ENCODE measurements around the gene CDKN1B. TPM values are rescaled to one million over a fixed set of nuclear protein-coding genes. Genes with fewer than 3 reads are reported as not detected.

The CDKN1B gene
- total RNA-seq, 2 experiments from 2014 or later = 26.0 to 26.1 TPM

- no peak for DNase-seq
- peaks cover 6% of the 10 kb centered on the region for H3K36me3 Mint-ChIP-seq
- H3K4me3 Mint-ChIP-seq = no peak overlapping the region
- no peaks in the 10 kb centered on the region for H3K9me3 Mint-ChIP-seq
- peaks cover 33% of the 10 kb centered on the region for H3K4me1 Mint-ChIP-seq
- peaks cover 4% of the 10 kb centered on the region for H3K27me3 Mint-ChIP-seq
- H3K27ac Mint-ChIP-seq = no peak overlapping the region
Measured at GRCh38 chr12:12689647-12690300, 27.4 kb upstream of the CDKN1B start.

GRCh38 chr12:12691549-12691948 is 25.6 kb upstream of the CDKN1B start:
- H3K36me3 Mint-ChIP-seq = peaks cover 14% of the 10 kb centered on the region
- no peak overlapping the region for H3K4me3 Mint-ChIP-seq
- H3K27ac Mint-ChIP-seq = no peak overlapping the region
- no peak for DNase-seq
- peaks cover 43% of the 10 kb centered on the region for H3K4me1 Mint-ChIP-seq
- no peaks in the 10 kb centered on the region for H3K9me3 Mint-ChIP-seq
- H3K27me3 Mint-ChIP-seq = no peaks in the 10 kb centered on the region

DNA sequence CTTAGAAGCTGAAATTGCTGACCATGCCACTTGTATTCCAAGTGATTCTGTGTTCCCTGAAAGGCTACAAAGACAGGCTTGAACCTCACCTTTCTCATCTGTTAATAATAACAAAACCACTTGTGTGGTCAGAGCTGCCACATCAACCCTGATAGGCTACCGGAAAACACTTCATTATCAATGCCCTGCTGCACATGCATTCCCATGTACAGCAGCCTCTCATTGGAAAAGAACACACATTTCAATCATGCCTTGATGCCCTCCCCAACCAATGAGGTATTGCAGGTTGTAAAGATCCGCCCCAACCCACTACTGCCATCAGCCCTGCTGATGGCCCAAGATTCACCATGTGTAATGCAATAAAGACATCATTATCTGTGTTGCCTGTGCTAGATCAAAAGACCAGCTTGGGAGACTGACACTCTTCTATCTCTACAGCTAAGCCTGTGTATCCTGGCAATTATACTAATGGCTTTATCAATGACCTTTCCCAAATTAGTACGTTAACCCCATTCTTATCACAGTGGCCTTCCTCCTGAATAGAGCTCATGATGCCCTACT is 24.0 kb upstream of the CDKN1B start:
- H3K9me3 Mint-ChIP-seq = no peaks in the 10 kb centered on the region
- no peak overlapping the region for H3K4me3 Mint-ChIP-seq
- H3K27me3 Mint-ChIP-seq = no peaks in the 10 kb centered on the region
- DNase-seq = no peak
- H3K4me1 Mint-ChIP-seq = peaks cover 57% of the 10 kb centered on the region
- H3K36me3 Mint-ChIP-seq = peaks cover 14% of the 10 kb centered on the region
- no peak overlapping the region for H3K27ac Mint-ChIP-seq

DNA sequence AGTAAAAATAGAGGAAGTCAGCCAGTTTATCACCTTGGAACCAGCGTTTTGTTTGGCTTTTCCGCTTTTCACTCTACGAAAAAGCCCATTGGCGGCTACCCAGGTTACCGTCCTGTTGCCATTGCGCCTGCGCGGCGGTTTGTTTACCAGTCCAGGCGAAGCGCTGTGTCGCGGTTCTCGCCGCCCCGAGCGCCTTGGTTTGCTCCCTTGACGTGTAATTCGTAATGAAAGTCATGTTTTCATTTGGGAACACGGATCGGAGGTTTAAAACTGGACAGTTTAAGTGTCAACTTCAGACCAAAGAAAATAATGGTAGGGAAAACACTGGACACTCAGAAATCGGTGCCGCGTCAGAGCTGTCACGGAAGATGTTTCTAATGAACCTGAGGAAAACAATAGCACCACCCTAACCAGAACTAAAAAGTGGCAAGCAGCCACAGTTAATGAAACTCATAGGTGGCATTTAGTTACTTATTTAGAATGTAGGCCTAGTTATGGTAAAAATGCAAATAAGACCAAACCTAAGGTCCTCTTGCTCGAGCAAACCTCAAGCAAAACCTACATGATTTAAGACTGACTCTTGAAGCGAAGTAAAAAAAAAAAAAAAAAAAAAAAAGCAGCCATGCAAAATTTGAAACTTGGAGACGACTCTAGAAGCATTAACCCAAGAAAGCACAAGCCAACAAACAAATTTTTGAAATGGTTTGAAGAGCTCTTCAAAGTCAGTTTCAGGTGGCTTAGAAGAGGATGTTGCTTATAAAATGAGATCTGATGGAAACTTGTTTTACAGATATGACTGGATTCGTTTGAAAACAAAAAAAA is 20.4 kb upstream of the CDKN1B start:
- peaks cover 40% of the 10 kb centered on the region for H3K4me1 Mint-ChIP-seq
- peak; percentile 89 for DNase-seq

GRCh38 chr12:12699345-12699744 is 17.8 kb upstream of the CDKN1B start:
- Mint-ChIP-seq H3K4me3 (no peak overlapping the region), H3K36me3 (peaks cover 8% of the 10 kb centered on the region), H3K27me3 (no peaks in the 10 kb centered on the region), H3K27ac (no peak overlapping the region), H3K9me3 (no peaks in the 10 kb centered on the region), H3K4me1 (peaks cover 36% of the 10 kb centered on the region)
- no peak for DNase-seq

More for the DNA sequence above, 20.4 kb upstream of the CDKN1B start:
- Mint-ChIP-seq H3K27ac (peak overlapping the region; percentile 98), H3K9me3 (no peaks in the 10 kb centered on the region), H3K27me3 (no peaks in the 10 kb centered on the region), H3K4me3 (peak overlapping the region; percentile 95), H3K36me3 (peaks cover 8% of the 10 kb centered on the region)

DNA sequence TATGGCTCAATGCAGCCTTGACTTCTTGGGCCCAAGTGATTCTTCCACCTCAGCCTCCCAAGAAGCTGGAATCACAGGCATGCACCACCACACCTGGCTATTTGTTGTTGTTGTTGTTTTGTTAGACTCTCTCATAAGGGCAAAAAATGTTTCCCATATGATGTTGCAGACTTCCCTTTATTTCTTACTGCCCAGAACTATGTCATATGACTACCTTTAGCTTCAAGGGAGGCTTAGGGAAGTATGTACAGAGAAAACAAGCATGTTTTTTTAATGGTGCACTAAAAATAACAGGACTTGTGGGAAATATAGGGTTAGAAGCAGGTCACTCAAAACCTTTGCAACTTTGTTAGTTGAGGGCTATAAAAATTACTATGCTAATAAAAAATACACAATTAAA is 16.9 kb upstream of the CDKN1B start:
- no peak overlapping the region for H3K27ac Mint-ChIP-seq
- no peaks in the 10 kb centered on the region for H3K9me3 Mint-ChIP-seq
- no peak overlapping the region for H3K4me3 Mint-ChIP-seq
- H3K36me3 Mint-ChIP-seq = peaks cover 7% of the 10 kb centered on the region
- no peak for DNase-seq
- peaks cover 39% of the 10 kb centered on the region for H3K4me1 Mint-ChIP-seq
- H3K27me3 Mint-ChIP-seq = no peaks in the 10 kb centered on the region

DNA sequence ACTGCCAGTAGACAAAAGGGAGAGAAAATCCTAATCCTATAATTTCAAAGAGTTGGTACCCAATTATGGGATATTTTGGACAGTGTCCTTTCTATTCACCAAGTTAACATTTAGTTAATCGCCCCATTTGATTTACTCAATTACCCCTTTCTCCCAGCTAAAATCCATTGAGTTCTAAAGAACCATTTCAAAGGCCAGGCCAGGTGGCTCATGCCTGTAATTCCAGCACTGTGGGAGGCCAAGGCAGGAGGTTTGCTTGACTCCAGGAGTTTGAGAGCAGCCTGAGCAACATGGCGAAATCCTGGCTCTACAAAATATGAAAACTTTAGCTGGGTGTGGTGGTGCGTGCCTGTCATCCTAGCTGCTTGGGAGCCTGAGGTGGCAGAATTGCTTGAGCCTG is 15.7 kb upstream of the CDKN1B start:
- H3K4me3 Mint-ChIP-seq = no peak overlapping the region
- no peaks in the 10 kb centered on the region for H3K36me3 Mint-ChIP-seq
- H3K27me3 Mint-ChIP-seq = no peaks in the 10 kb centered on the region
- H3K4me1 Mint-ChIP-seq = peaks cover 32% of the 10 kb centered on the region
- DNase-seq = no peak
- no peaks in the 10 kb centered on the region for H3K9me3 Mint-ChIP-seq
- no peak overlapping the region for H3K27ac Mint-ChIP-seq

DNA sequence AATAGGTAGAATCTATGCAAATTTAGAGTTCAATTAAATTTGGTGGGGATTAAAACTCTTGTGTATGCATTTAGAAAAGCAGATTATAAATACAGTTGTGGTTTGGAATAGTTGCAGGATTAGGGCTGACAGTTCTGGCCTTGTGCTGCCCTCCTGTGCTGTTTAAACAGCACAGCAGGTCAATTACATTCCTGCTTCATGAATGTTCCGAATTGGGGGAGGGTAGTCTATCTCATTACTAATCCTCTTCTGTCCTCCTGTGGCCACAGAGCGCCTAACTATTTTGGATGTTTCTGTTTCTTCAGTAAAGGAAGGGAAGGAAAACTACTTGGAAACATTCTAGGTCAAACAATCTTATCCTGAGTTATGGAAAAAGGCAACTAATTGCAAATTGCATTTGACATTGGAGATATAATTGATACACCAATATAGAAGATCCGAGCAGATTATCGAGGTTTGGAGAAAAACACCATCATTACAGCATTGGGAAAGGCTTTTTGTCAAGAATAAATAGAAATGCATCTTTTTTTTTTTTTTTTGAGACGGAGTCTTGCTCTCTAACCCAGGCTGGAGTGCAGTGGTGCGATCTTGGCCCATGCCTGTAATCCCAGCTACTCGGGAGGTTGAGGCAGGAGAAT is 12.5 kb upstream of the CDKN1B start:
- no peaks in the 10 kb centered on the region for H3K27me3 Mint-ChIP-seq
- no peak overlapping the region for H3K27ac Mint-ChIP-seq
- no peaks in the 10 kb centered on the region for H3K9me3 Mint-ChIP-seq
- H3K36me3 Mint-ChIP-seq = no peaks in the 10 kb centered on the region
- no peak for DNase-seq
- peaks cover 12% of the 10 kb centered on the region for H3K4me1 Mint-ChIP-seq
- no peak overlapping the region for H3K4me3 Mint-ChIP-seq

GRCh38 chr12:12705838-12706520 is 11.2 kb upstream of the CDKN1B start:
- Mint-ChIP-seq H3K9me3 (no peaks in the 10 kb centered on the region), H3K27ac (no peak overlapping the region), H3K4me3 (no peak overlapping the region), H3K4me1 (peaks cover 12% of the 10 kb centered on the region), H3K36me3 (no peaks in the 10 kb centered on the region), H3K27me3 (no peaks in the 10 kb centered on the region)
- DNase-seq = peak; percentile 26

DNA sequence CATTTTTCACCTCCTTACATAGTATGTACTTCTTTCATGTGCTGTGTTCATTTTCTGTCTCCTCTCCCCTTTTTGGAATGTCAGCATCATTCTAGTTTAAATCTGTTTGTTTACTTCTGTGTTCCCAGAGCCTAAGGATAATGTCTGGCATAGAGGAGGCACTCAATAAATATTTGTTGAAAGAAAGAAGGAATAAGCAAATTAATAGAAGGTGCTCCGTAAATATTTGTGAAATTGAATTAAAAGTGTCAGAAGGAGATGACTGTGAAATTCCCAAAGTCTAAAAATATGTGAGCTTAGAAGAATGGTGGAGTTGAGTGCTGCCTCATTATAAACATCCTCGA is 3.3 kb upstream of the CDKN1B start:
- Mint-ChIP-seq H3K9me3 (no peaks in the 10 kb centered on the region), H3K4me1 (peaks cover 40% of the 10 kb centered on the region), H3K4me3 (peak overlapping the region; percentile 81), H3K36me3 (peaks cover 19% of the 10 kb centered on the region), H3K27me3 (no peaks in the 10 kb centered on the region), H3K27ac (peak overlapping the region; percentile 91)
- DNase-seq = no peak

GRCh38 chr12:12714276-12715021 is 2.7 kb upstream of the CDKN1B start:
- Mint-ChIP-seq H3K9me3 (no peaks in the 10 kb centered on the region), H3K27me3 (no peaks in the 10 kb centered on the region), H3K36me3 (peaks cover 25% of the 10 kb centered on the region), H3K27ac (peak overlapping the region; percentile 91), H3K4me1 (peaks cover 40% of the 10 kb centered on the region), H3K4me3 (peak overlapping the region; percentile 81)
- DNase-seq = peak; percentile 45

DNA sequence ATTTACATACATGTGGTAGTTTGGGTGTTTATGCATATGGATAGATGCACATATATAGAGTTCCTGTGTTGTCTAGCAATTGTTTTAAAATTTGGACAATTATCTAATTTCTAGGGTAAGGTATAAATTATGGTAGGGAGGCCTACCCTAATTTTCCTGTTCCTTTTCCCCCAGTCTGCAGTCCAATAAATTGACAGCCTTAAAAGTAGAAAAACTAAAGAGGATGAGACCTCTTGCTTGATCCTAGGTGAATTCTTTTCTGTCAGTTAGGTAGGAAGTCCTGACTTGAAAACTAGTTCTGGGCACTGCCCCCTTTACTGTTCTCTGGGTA is 2.1 kb upstream of the CDKN1B start:
- H3K27me3 Mint-ChIP-seq = no peaks in the 10 kb centered on the region
- H3K9me3 Mint-ChIP-seq = no peaks in the 10 kb centered on the region
- peak overlapping the region; percentile 91 for H3K27ac Mint-ChIP-seq
- peaks cover 40% of the 10 kb centered on the region for H3K4me1 Mint-ChIP-seq
- H3K4me3 Mint-ChIP-seq = peak overlapping the region; percentile 81
- peaks cover 27% of the 10 kb centered on the region for H3K36me3 Mint-ChIP-seq
- DNase-seq = no peak

GRCh38 chr12:12715459-12716150 is 1.6 kb upstream of the CDKN1B start:
- Mint-ChIP-seq H3K4me3 (peak overlapping the region; percentile 81), H3K27ac (peak overlapping the region; percentile 91), H3K27me3 (no peaks in the 10 kb centered on the region), H3K9me3 (no peaks in the 10 kb centered on the region), H3K4me1 (peaks cover 43% of the 10 kb centered on the region), H3K36me3 (peaks cover 29% of the 10 kb centered on the region)
- DNase-seq = peak; percentile 48
